ENCODE measurements around the gene KCNQ1OT1.
"Not testable (repeated sequence)": the region's sequence is repeated elsewhere in the genome, so short reads cannot be mapped to it uniquely, and the experiment has no call there.

Gene KCNQ1OT1

GRCh38 chr11:2652333-2653197 is 47.2 kb downstream of the KCNQ1OT1 start:
- no peak for DNase-seq (ENCODE audit: low read depth)

GRCh38 chr11:2651826-2652271 is 47.9 kb downstream of the KCNQ1OT1 start:
- DNase-seq (ENCODE audit: low read depth) = no peak

GRCh38 chr11:2651054-2651617 is 48.7 kb downstream of the KCNQ1OT1 start:
- no peak for DNase-seq (ENCODE audit: low read depth)

- no peak for DNase-seq (ENCODE audit: low read depth)
Observed at GRCh38 chr11:2650343-2650867, 49.4 kb downstream of the KCNQ1OT1 start.

- DNase-seq (ENCODE audit: low read depth) = no peak
Observed at GRCh38 chr11:2649848-2650247, 49.9 kb downstream of the KCNQ1OT1 start.

- no peak for DNase-seq (ENCODE audit: low read depth)
Observed at GRCh38 chr11:2649400-2649799, 50.4 kb downstream of the KCNQ1OT1 start.

- no peak for DNase-seq (ENCODE audit: low read depth)
Observed at GRCh38 chr11:2647953-2648352, 51.8 kb downstream of the KCNQ1OT1 start.

- DNase-seq (ENCODE audit: low read depth) = no peak
Observed at GRCh38 chr11:2647167-2647566, 52.6 kb downstream of the KCNQ1OT1 start.

GRCh38 chr11:2645779-2646118 is 54.0 kb downstream of the KCNQ1OT1 start:
- no peak for DNase-seq (ENCODE audit: low read depth)

- no peak for DNase-seq (ENCODE audit: low read depth)
Observed at GRCh38 chr11:2644844-2645778, 54.7 kb downstream of the KCNQ1OT1 start.

- no peak for DNase-seq (ENCODE audit: low read depth)
Observed at GRCh38 chr11:2643746-2644145, 56.0 kb downstream of the KCNQ1OT1 start.

- DNase-seq (ENCODE audit: low read depth) = no peak
Observed at GRCh38 chr11:2641623-2642022, 58.2 kb downstream of the KCNQ1OT1 start.

- DNase-seq (ENCODE audit: low read depth) = not testable (repeated sequence)
Observed at GRCh38 chr11:2639763-2640162, 60.0 kb downstream of the KCNQ1OT1 start.

- DNase-seq (ENCODE audit: low read depth) = no peak
Observed at GRCh38 chr11:2631161-2631560, 68.6 kb downstream of the KCNQ1OT1 start.

GRCh38 chr11:2630679-2631078 is 69.1 kb downstream of the KCNQ1OT1 start:
- DNase-seq (ENCODE audit: low read depth) = no peak

- DNase-seq (ENCODE audit: low read depth) = no peak
Observed at GRCh38 chr11:2625183-2625582, 74.6 kb downstream of the KCNQ1OT1 start.

- no peak for DNase-seq (ENCODE audit: low read depth)
Observed at GRCh38 chr11:2621894-2622293, 77.9 kb downstream of the KCNQ1OT1 start.

GRCh38 chr11:2612884-2613571 is 86.8 kb downstream of the KCNQ1OT1 start:
- DNase-seq (ENCODE audit: low read depth) = no peak

GRCh38 chr11:2609345-2609744 is 90.4 kb downstream of the KCNQ1OT1 start:
- no peak for DNase-seq (ENCODE audit: low read depth)

- DNase-seq (ENCODE audit: low read depth) = no peak
Observed at GRCh38 chr11:2599561-2600189, 100.1 kb downstream of the KCNQ1OT1 start.

- no peak for DNase-seq (ENCODE audit: low read depth)
Observed at GRCh38 chr11:2595204-2595603, 104.6 kb downstream of the KCNQ1OT1 start.

All from fibroblast of gingiva (primary cell).